Kidney (tissue), 14 donors: ENCODE results near the gene PACS2. TPM values are rescaled to one million over a fixed set of nuclear protein-coding genes. Genes with fewer than 3 reads are reported as not detected.
A peak's percentile ranks its signal among the peaks of the same experiment; 100 is the strongest.

Experiments
- DNase-seq, 5 donors: peaks; one replicate each; pipeline ENCODE4 v3.0.0-alpha.2; 2013 to 2020
- FAIRE-seq: peaks from 2 replicates; lab custom pipeline; 2012; peaks lifted over from hg19 to GRCh38; lab: Jason Lieb, UNC
- H3K27ac ChIP-seq, 2 donors: one replicate each; pipeline ENCODE4 v1.7.0; 2013; ENCODE audit warnings: low read depth in 2 of 2, low read length in 2 of 2, inconsistent platforms in 1 of 2
- H3K27me3 ChIP-seq: one replicate; pipeline ENCODE4 v1.7.1; 2013; ENCODE audit warnings: low read length, inconsistent platforms; ENCODE audit not compliant: control insufficient read depth, insufficient read depth
- H3K36me3 ChIP-seq, 3 donors: one replicate each; pipeline versions ENCODE4 v1.7.0 to v1.7.1; 2013; ENCODE audit warnings: low read length in 3 of 3, control low read depth in 1 of 3, inconsistent platforms in 1 of 3; ENCODE audit not compliant: insufficient read depth in 3 of 3, control insufficient read depth in 2 of 3
- H3K4me1 ChIP-seq, 3 donors: one replicate each; pipeline versions ENCODE4 v1.7.0 to v1.7.1; 2013; ENCODE audit warnings: low read length in 3 of 3, inconsistent platforms in 1 of 3, low read depth in 1 of 3; ENCODE audit not compliant: control insufficient read depth in 2 of 3, insufficient read depth in 2 of 3
- H3K4me3 ChIP-seq, 3 donors: one replicate each; pipeline versions ENCODE4 v1.7.0 to v1.8.1; 2013; ENCODE audit warnings: low read length in 3 of 3, control low read depth in 1 of 3, inconsistent platforms in 1 of 3
- H3K9ac ChIP-seq, 3 donors: one replicate each; pipeline versions ENCODE4 v1.7.0 to v1.7.1; 2013; ENCODE audit warnings: low read length in 3 of 3, control low read depth in 1 of 3, inconsistent platforms in 1 of 3
- H3K9me3 ChIP-seq, 3 donors: one replicate each; pipeline versions ENCODE4 v1.7.0 to v1.7.1; 2013; ENCODE audit warnings: low read length in 3 of 3, control low read depth in 1 of 3, inconsistent platforms in 1 of 3; ENCODE audit not compliant: control insufficient read depth in 2 of 3, insufficient read depth in 1 of 3
- CTCF ChIP-seq: IDR thresholded peaks from 3 replicates; pipeline ENCODE4 v1.5.1; 2012; ENCODE audit warnings: mild to moderate bottlenecking, moderate library complexity, borderline replicate concordance; ENCODE audit not compliant: insufficient read depth; ENCODE audit errors: extremely low read depth
- intact Hi-C: fragments of 100-400 bp; cut with DNase I; formaldehyde crosslinking; loops from one replicate; pipeline ENCODE4 v1.11.1; 2022
- polyA plus RNA-seq: library from polyadenylated mRNA; stranded (reverse); fragments of 350-450 nt; fragmentation: Illumina TruSeq; extraction: RNeasy Lipid Tissue Mini Kit (QIAGEN cat#74804); gene quantifications from one replicate; pipeline ENCODE4 v1.2.3, GENCODE V29; 2014; ENCODE audit warnings: low read depth, low replicate concordance; ENCODE audit not compliant: insufficient read depth
- total RNA-seq: library from RNA; stranded (reverse); fragmentation: NEBNext Ultra II Directional; extraction: Animal tissue kit (Norgen Biotek cat#: 25700); gene quantifications from one replicate; pipeline ENCODE4 v1.2.1, GENCODE V29; 2021
- donor health status: control.
- donor health status: control.
- donor health status: control.
- donor health status: control.
- donor health status: control.
- donor health status: DM: yes; HTN: yes; CAD: no.
- donor health status: Normal renal cell carcinoma (clear cell type).

Gene PACS2
- total and polyA plus RNA-seq, 2 donors from 2014 or later = 35.7 to 83.9 TPM

- H3K27ac ChIP-seq = peak within 1 kb of the TSS; percentile 42 to 51
- H3K4me3 ChIP-seq = peak within 1 kb of the TSS; percentile 46 to 79 (median 55)
- peaks cover 0 to 6% (median 0%) of the 10 kb centered on the region in 3 donors for H3K9me3 ChIP-seq
- H3K9ac ChIP-seq = peak within 1 kb of the TSS; percentile 40 to 65 (median 43)
- FAIRE-seq (no peak), DNase-seq (peak; percentile 94 to 97 (median 96))
- peak; percentile 5 for TF ChIP-seq CTCF
- H3K4me1 ChIP-seq = peaks cover 0 to 13% (median 5%) of the 10 kb centered on the region in 3 donors
- H3K36me3 ChIP-seq = no peaks in the 10 kb centered on the region
- intact Hi-C loops = no loop called here
- H3K27me3 ChIP-seq = no peaks in the 10 kb centered on the region
These were observed 83.6 kb downstream of the PACS2 start, which contains the start of gene TEX22 for GRCh38 chr14:105398044-105398725. Gene TEX22 (plus strand): TSS chr14:105398538. CDS start chr14:105399341, 803 bp downstream.

- DNase-seq (peak in 3 of 5 donors; percentile 78 to 83 (median 80)), FAIRE-seq (no peak)
- peaks cover 0 to 13% (median 5%) of the 10 kb centered on the region in 3 donors for H3K4me1 ChIP-seq
- peak overlapping the region; percentile 42 to 51 for H3K27ac ChIP-seq
- no peaks in the 10 kb centered on the region for H3K27me3 ChIP-seq
- peaks cover 0 to 6% (median 0%) of the 10 kb centered on the region in 3 donors for H3K9me3 ChIP-seq
- peak overlapping the region; percentile 34 to 79 (median 55) for H3K4me3 ChIP-seq
- no peaks in the 10 kb centered on the region for H3K36me3 ChIP-seq
- no peak for TF ChIP-seq CTCF
- H3K9ac ChIP-seq = peak overlapping the region; percentile 40 to 65 (median 43)
- intact Hi-C loops = no loop called here
These were observed 84.3 kb downstream of the PACS2 start for GRCh38 chr14:105398726-105399465.

GRCh38 chr14:105399466-105399775, 84.9 kb downstream of the PACS2 start:
- H3K4me3 ChIP-seq = peak overlapping the region in 1 of 3 donors; percentile 79
- DNase-seq (peak in 1 of 5 donors; percentile 68), FAIRE-seq (no peak)
- no peaks in the 10 kb centered on the region for H3K36me3 ChIP-seq
- intact Hi-C loops = no loop called here
- no peak overlapping the region for H3K9ac ChIP-seq
- no peak for TF ChIP-seq CTCF
- H3K27ac ChIP-seq = no peak overlapping the region
- peaks cover 0 to 13% (median 5%) of the 10 kb centered on the region in 3 donors for H3K4me1 ChIP-seq
- H3K9me3 ChIP-seq = peaks cover 0 to 8% (median 0%) of the 10 kb centered on the region in 3 donors
- no peaks in the 10 kb centered on the region for H3K27me3 ChIP-seq
